HepG2 (cell line): ENCODE measurements around the gene RUFY2. TPM values are rescaled to one million over a fixed set of nuclear protein-coding genes. Genes with fewer than 3 reads are reported as not detected.

Source experiments
- ATAC-seq: fragments of 200-7000 bp; cut with Tn5 transposase; 3 replicates; pipeline ENCODE4 v1.9.1; 2020; ENCODE audit warnings: mild to moderate bottlenecking, moderate library complexity
- BruUV-seq: library from RNA; stranded (reverse); fragments of 400-500 nt; replicated peaks from 2 replicates; lab custom pipeline; 2021; lab: Mats Ljungman, UMichigan
- CTCF ChIA-PET: fragments of 300-600 bp; formaldehyde crosslinking; extraction: SDS; loops from one replicate; lab custom pipeline; 2021; ENCODE audit warnings: low total read pairs, inconsistent platforms, low intra/inter-chr PET ratio; lab: Yijun Ruan, JAX
- POLR2A ChIA-PET: fragments of 350-600 bp; sonication (Branson Sonifier 250); formaldehyde crosslinking; loops from one replicate; lab custom pipeline; 2020; ENCODE audit warnings: antibody characterized with exemption, inconsistent platforms; lab: Yijun Ruan, JAX
- DNase-seq: peaks from one replicate; pipeline ENCODE4 v3.0.0-alpha.2; 2015; ENCODE audit warnings: low spot score
- FAIRE-seq: peaks from 3 replicates; lab custom pipeline; 2011; peaks lifted over from hg19 to GRCh38; lab: Jason Lieb, UNC
- H2AFZ ChIP-seq: one replicate; pipeline ENCODE4 v1.6.1; 2011; ENCODE audit warnings: low read length, inconsistent platforms
- H3K27ac ChIP-seq: fragments of 300-600 bp; 3 replicates; pipeline ENCODE4 v1.8.0; 2011; ENCODE audit warnings: mixed run types, mild to moderate bottlenecking, mixed read lengths, low read length, inconsistent platforms; ENCODE audit not compliant: insufficient read depth; ENCODE audit errors: extremely low read length
- H3K27me3 ChIP-seq, 2 experiments: fragments of 200-600 bp in 1 of 2; 2 replicates in 1 of 2; 3 replicates in 1 of 2; pipeline versions ENCODE4 v1.6.0 to v1.8.0; 2011; ENCODE audit warnings: low read length in 2 of 2, mild to moderate bottlenecking in 2 of 2, moderate library complexity in 2 of 2, inconsistent platforms in 1 of 2; ENCODE audit not compliant: insufficient read depth in 2 of 2, control insufficient read depth in 1 of 2
- H3K36me3 ChIP-seq, 2 experiments: fragments of 200-600 bp in 1 of 2; replicated peaks in 1 of 2; 2 replicates in 1 of 2; 3 replicates in 1 of 2; pipeline versions ENCODE4 v1.5.1 to v1.8.0; 2011; ENCODE audit warnings: low read length in 2 of 2, inconsistent platforms in 1 of 2; ENCODE audit not compliant: insufficient read depth in 2 of 2, control insufficient read depth in 1 of 2
- H3K4me1 ChIP-seq: 2 replicates; pipeline ENCODE4 v1.5.1; 2012; ENCODE audit warnings: low read length, inconsistent platforms; ENCODE audit not compliant: insufficient read depth
- H3K4me2 ChIP-seq: 2 replicates; pipeline ENCODE4 v1.6.0; 2011; ENCODE audit warnings: low read depth, low read length, inconsistent platforms
- H3K4me3 ChIP-seq, 3 experiments: fragments of 200-600 bp in 1 of 3; sonication (generic), shearing (Covaris generic) in 1 of 3; replicated peaks in 1 of 3; 2 replicates each; pipeline ENCODE4 v1.5.1; 2011 to 2016; ENCODE audit warnings: low read length in 3 of 3, inconsistent platforms in 2 of 3, low read depth in 2 of 3, mild to moderate bottlenecking in 2 of 3, control low read depth in 1 of 3, mixed read lengths in 1 of 3; ENCODE audit not compliant: insufficient read depth in 1 of 3
- H3K79me2 ChIP-seq: one replicate; pipeline ENCODE4 v1.6.1; 2011; ENCODE audit warnings: low read length, inconsistent platforms; ENCODE audit not compliant: insufficient read depth
- H3K9ac ChIP-seq: 2 replicates; pipeline ENCODE4 v1.6.0; 2011; ENCODE audit warnings: mild to moderate bottlenecking, low read depth, low read length, inconsistent platforms; ENCODE audit not compliant: insufficient read depth
- H3K9me3 ChIP-seq: 2 replicates; pipeline ENCODE4 v1.5.1; 2012; ENCODE audit warnings: mild to moderate bottlenecking, low read length
- H4K20me1 ChIP-seq: 2 replicates; pipeline ENCODE4 v1.6.0; 2011; ENCODE audit warnings: inconsistent platforms, mild to moderate bottlenecking, low read length, moderate library complexity; ENCODE audit not compliant: insufficient read depth
- HDAC6 ChIP-seq: fragments of 200-600 bp; sonication (generic); IDR thresholded peaks from 2 replicates; pipeline ENCODE4 v1.7.0; 2017; ENCODE audit warnings: mild to moderate bottlenecking, antibody characterized with exemption, low read length, low read depth
- PPARG ChIP-seq: conservative IDR thresholded peaks from 2 replicates; pipeline ENCODE4 v1.6.1; 2016; ENCODE audit warnings: missing biosample characterization, missing genetic modification reagents
- RAD21 ChIP-seq: fragments of 450-650 bp; formaldehyde crosslinking; IDR thresholded peaks from 2 replicates; pipeline ENCODE4 v1.5.0; 2020; ENCODE audit warnings: mild to moderate bottlenecking
- SMC3 ChIP-seq: IDR thresholded peaks from 2 replicates; pipeline ENCODE4 v1.6.1; 2011; ENCODE audit warnings: low read length, improper control_type of control experiment
- STAG1 ChIP-seq: sonication (generic); formaldehyde crosslinking; IDR thresholded peaks from 2 replicates; pipeline ENCODE4 v1.4.0; 2020; ENCODE audit warnings: missing genetic modification reagents
- TEAD3 ChIP-seq: optimal IDR thresholded peaks from 2 replicates; pipeline ENCODE3; 2016; ENCODE audit warnings: borderline replicate concordance
- TGIF2 ChIP-seq: IDR thresholded peaks from 2 replicates; pipeline ENCODE4 v1.6.1; 2016; ENCODE audit warnings: control low read depth, missing compliant biosample characterization
- ZNF317 ChIP-seq: sonication (generic); formaldehyde crosslinking; IDR thresholded peaks from 2 replicates; pipeline ENCODE4 v1.5.0; 2020; ENCODE audit warnings: mild to moderate bottlenecking, missing genetic modification reagents
- ZNF549 ChIP-seq: sonication (generic); formaldehyde crosslinking; IDR thresholded peaks from 2 replicates; pipeline ENCODE4 v1.5.0; 2020; ENCODE audit warnings: missing genetic modification reagents
- WGBS: methylation state at CpG from one replicate; pipeline ENCODE4 v1.1.6; 2017; ENCODE audit warnings: low lambda C conversion rate; 5-methylcytosine and 5-hydroxymethylcytosine counted together
- in situ Hi-C: cut with HindIII; loops from 2 replicates; pipeline ENCODE4 v1.10.0; 2017; ENCODE audit warnings: low pct_unique_long_range_greater_than_20kb; ENCODE audit not compliant: extremely low pct_ligation_motif_present
- intact Hi-C: fragments of 100-400 bp; cut with micrococcal nuclease; formaldehyde crosslinking; loops from one replicate; pipeline ENCODE4 v1.10.0; 2022; ENCODE audit not compliant: unreplicated experiment
- polyA plus RNA-seq, 8 experiments: library from polyadenylated mRNA; depleted of rRNA in 3 of 8; stranded (reverse) in 7 of 8; unstranded in 1 of 8; fragments of >200 nt; fragmentation: Illumina TruSeq in 4 of 8; extraction: Trizol in 4 of 8; gene quantifications; 2 replicates each; pipeline versions ENCODE4 v1.2.1 to v1.2.3, GENCODE V29; 2011 to 2016; ENCODE audit warnings: low read depth in 4 of 8, missing spikeins in 1 of 8, mixed read lengths in 1 of 8; ENCODE audit not compliant: insufficient read depth in 1 of 8
- total RNA-seq, 5 experiments: library from RNA; depleted of rRNA; stranded (reverse); fragments of >200 nt; fragmentation: Illumina TruSeq; extraction: Trizol; gene quantifications; 2 replicates each; pipeline ENCODE4 v1.2.3, GENCODE V29; 2016; ENCODE audit warnings: low read depth in 1 of 5
- TF ChIP-seq, protein P1 (sequence below): sonication (generic); formaldehyde crosslinking; IDR thresholded peaks from 2 replicates; pipeline ENCODE4 v1.5.0; 2020; ENCODE audit warnings: mild to moderate bottlenecking, missing genetic modification reagents, moderate library complexity
- TF ChIP-seq, protein P2 (sequence below): IDR thresholded peaks from 2 replicates; pipeline ENCODE4 v1.6.1; 2012; ENCODE audit warnings: low read depth, low read length, improper control_type of control experiment

RUFY2 gene
- total and polyA plus RNA-seq, 2 of the 13 experiments (the other 11 are each of a cell fraction or from before 2014, with no cell fraction given), result 10.1 to 16.1 TPM

DNA sequence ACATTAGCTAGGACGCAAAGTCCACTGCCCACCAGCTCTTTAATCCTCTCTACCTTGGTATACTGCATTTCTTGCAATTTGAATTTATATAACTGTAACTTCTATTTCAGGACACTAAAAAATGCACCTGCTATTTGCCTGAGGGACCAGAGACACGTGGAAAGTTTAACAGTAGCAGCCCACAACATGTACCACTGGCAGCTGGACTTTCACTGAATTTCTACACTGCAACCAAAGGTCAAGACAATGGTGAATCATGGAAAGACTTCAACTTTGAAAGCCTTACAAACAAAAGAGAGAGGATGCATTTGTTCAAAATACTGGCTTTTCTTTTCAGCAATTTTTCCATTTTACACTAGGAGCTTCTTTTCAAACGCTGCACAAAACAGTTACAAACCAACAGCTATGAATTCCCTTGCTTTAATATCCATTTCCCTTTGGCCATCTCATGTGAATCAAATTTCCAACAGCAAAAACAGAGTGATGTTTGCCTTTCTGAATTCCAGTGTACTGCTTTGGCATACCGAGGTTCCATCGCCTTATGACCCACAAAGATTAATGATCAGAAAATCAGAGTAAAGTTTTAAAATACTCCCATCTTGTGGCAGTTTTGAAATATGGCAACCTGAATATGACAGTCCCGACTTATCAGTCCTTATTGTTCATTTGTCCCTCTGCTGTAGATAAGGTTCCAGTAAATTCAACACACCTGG, 105.1 kb downstream of the RUFY2 start:
- TF ChIP-seq, protein P1, sequence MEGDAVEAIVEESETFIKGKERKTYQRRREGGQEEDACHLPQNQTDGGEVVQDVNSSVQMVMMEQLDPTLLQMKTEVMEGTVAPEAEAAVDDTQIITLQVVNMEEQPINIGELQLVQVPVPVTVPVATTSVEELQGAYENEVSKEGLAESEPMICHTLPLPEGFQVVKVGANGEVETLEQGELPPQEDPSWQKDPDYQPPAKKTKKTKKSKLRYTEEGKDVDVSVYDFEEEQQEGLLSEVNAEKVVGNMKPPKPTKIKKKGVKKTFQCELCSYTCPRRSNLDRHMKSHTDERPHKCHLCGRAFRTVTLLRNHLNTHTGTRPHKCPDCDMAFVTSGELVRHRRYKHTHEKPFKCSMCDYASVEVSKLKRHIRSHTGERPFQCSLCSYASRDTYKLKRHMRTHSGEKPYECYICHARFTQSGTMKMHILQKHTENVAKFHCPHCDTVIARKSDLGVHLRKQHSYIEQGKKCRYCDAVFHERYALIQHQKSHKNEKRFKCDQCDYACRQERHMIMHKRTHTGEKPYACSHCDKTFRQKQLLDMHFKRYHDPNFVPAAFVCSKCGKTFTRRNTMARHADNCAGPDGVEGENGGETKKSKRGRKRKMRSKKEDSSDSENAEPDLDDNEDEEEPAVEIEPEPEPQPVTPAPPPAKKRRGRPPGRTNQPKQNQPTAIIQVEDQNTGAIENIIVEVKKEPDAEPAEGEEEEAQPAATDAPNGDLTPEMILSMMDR (CRISPR knock-in tag), result peak; percentile 67
- TF ChIP-seq TEAD3 (CRISPR knock-in tag) (peak; percentile 21), ZNF317 (CRISPR knock-in tag) (peak; percentile 69; the same call in 1 of the 2 replicates), PPARG (CRISPR knock-in tag) (peak; percentile 69; the same call in 1 of the 2 replicates), RAD21 (CRISPR knock-in tag) (peak; percentile 44; the same call in 1 of the 2 replicates), HDAC6 (no peak), TGIF2 (CRISPR knock-in tag) (no peak), SMC3 (peak; percentile 58), ZNF549 (CRISPR knock-in tag) (peak; percentile 71; the same call in 1 of the 2 replicates), STAG1 (CRISPR knock-in tag) (peak; percentile 70)
- TF ChIP-seq, protein P2, sequence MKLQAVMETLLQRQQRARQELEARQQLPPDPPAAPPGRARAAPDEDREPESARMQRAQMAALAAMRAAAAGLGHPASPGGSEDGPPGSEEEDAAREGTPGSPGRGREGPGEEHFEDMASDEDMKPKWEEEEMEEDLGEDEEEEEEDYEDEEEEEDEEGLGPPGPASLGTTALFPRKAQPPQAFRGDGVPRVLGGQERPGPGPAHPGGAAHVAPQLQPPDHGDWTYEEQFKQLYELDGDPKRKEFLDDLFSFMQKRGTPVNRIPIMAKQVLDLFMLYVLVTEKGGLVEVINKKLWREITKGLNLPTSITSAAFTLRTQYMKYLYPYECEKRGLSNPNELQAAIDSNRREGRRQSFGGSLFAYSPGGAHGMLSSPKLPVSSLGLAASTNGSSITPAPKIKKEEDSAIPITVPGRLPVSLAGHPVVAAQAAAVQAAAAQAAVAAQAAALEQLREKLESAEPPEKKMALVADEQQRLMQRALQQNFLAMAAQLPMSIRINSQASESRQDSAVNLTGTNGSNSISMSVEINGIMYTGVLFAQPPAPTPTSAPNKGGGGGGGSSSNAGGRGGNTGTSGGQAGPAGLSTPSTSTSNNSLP, result 0 out of 2 replicates have a peak, but pooled peaks have one; percentile 15
- TF ChIP-seq, all 625 proteins: peak for 9
- no peak overlapping the region for H2AFZ ChIP-seq
- no peak overlapping the region for H3K27ac ChIP-seq
- H3K36me3 ChIP-seq, result no peaks in the 10 kb centered on the region
- DNase-seq (peak; percentile 50), FAIRE-seq (peak; percentile 23), ATAC-seq (peak; percentile 75)
- intact Hi-C loops, result loop anchor here (1.0 to 10.0 kb wide), 3 partner anchors 90 to 520 kb away; no protein-coding TSS in a partner anchor
- no peaks in the 10 kb centered on the region for H4K20me1 ChIP-seq
- POLR2A ChIA-PET, result no interaction called here
- BruUV-seq, result no TSS peak
- CTCF ChIA-PET, result interaction anchor here (2.8 kb wide), 1 partner anchor 89 kb away, joined by 20 read pairs; no protein-coding TSS in a partner anchor
- no peaks in the 10 kb centered on the region for H3K27me3 ChIP-seq
- H3K4me3 ChIP-seq, result no peak overlapping the region
- in situ Hi-C loops, result loop anchor here (5.0 to 25.0 kb wide), 2 partner anchors 90 to 440 kb away; no protein-coding TSS in a partner anchor
- H3K4me1 ChIP-seq, result peaks cover 41% of the 10 kb centered on the region
- H3K9me3 ChIP-seq, result no peaks in the 10 kb centered on the region
- no peaks in the 10 kb centered on the region for H3K79me2 ChIP-seq
- WGBS, result 49% methylated on average over 6 of the region's 6 CpGs
- no peak overlapping the region for H3K4me2 ChIP-seq
- H3K9ac ChIP-seq, result no peak overlapping the region
